Ectodermal cell (in vitro differentiated cells): ENCODE results near the gene PPIL6.
"Not testable (repeated sequence)": the region's sequence is repeated elsewhere in the genome, so short reads cannot be mapped to it uniquely, and the experiment has no call there.

Source experiments
- H3K27ac ChIP-seq: 2 replicates; pipeline ENCODE4 v1.7.0; 2013; ENCODE audit warnings: mild to moderate bottlenecking, low read depth, low read length; ENCODE audit not compliant: insufficient read depth, poor library complexity, severe bottlenecking
- H3K27me3 ChIP-seq: 2 replicates; pipeline ENCODE4 v1.7.0; 2013; ENCODE audit warnings: mild to moderate bottlenecking, low read length; ENCODE audit not compliant: insufficient read depth, control insufficient read depth, poor library complexity, severe bottlenecking
- H3K36me3 ChIP-seq: one replicate; pipeline ENCODE4 v1.7.0; 2013; ENCODE audit warnings: low read length; ENCODE audit not compliant: control insufficient read depth, insufficient read depth
- H3K4me1 ChIP-seq: one replicate; pipeline ENCODE4 v1.7.0; 2013; ENCODE audit warnings: low read length; ENCODE audit not compliant: control insufficient read depth, insufficient read depth
- H3K4me3 ChIP-seq: 2 replicates; pipeline ENCODE4 v1.7.0; 2013; ENCODE audit warnings: low read depth, low read length, control low read depth; ENCODE audit not compliant: insufficient read depth
- H3K9me3 ChIP-seq: 2 replicates; pipeline ENCODE4 v1.7.0; 2013; ENCODE audit warnings: mild to moderate bottlenecking, low read length, moderate library complexity; ENCODE audit not compliant: control insufficient read depth
- WGBS, 2 experiments: methylation state at CpG; one replicate each; pipeline ENCODE4 v1.1.7; 2013; ENCODE audit warnings: missing lambda C conversion rate in 2 of 2; 5-methylcytosine and 5-hydroxymethylcytosine counted together

Gene PPIL6

GRCh38 chr6:109369728-109370127 lies 70.7 kb downstream of the PPIL6 start:
- no peaks in the 10 kb centered on the region for H3K9me3 ChIP-seq
- WGBS, 2 experiments: 100% methylated on average over 1 to 3 of the region's 4 CpGs
- peaks cover 32% of the 10 kb centered on the region for H3K36me3 ChIP-seq
- no peak overlapping the region for H3K27ac ChIP-seq
- no peak overlapping the region for H3K4me3 ChIP-seq
- no peaks in the 10 kb centered on the region for H3K27me3 ChIP-seq
- no peaks in the 10 kb centered on the region for H3K4me1 ChIP-seq

- not testable (repeated sequence) for H3K4me3 ChIP-seq, H3K27me3 ChIP-seq, H3K4me1 ChIP-seq, H3K27ac ChIP-seq, H3K9me3 ChIP-seq
- WGBS, 2 experiments: 91 to 97% methylated on average over 5 of the region's 5 CpGs
- peaks cover 30% of the 10 kb centered on the region for H3K36me3 ChIP-seq
Measured at GRCh38 chr6:109364382-109365078, 75.9 kb downstream of the PPIL6 start.

GRCh38 chr6:109363753-109364152 lies 76.7 kb downstream of the PPIL6 start:
- H3K9me3 ChIP-seq: no peaks in the 10 kb centered on the region
- no peak overlapping the region for H3K4me3 ChIP-seq
- no peaks in the 10 kb centered on the region for H3K4me1 ChIP-seq
- H3K27ac ChIP-seq: no peak overlapping the region
- no peaks in the 10 kb centered on the region for H3K27me3 ChIP-seq
- H3K36me3 ChIP-seq: peaks cover 36% of the 10 kb centered on the region
- WGBS, 2 experiments: 93 to 100% methylated on average over 1 to 2 of the region's 2 CpGs

- WGBS, 2 experiments: 93 to 97% methylated on average over 7 of the region's 7 CpGs
- Histone ChIP-seq H3K4me1 (no peaks in the 10 kb centered on the region), H3K27me3 (no peaks in the 10 kb centered on the region), H3K27ac (no peak overlapping the region), H3K9me3 (no peaks in the 10 kb centered on the region), H3K36me3 (peaks cover 33% of the 10 kb centered on the region), H3K4me3 (no peak overlapping the region)
Measured at GRCh38 chr6:109362102-109362884, 78.1 kb downstream of the PPIL6 start.

- no peak overlapping the region for H3K27ac ChIP-seq
- H3K36me3 ChIP-seq: peaks cover 38% of the 10 kb centered on the region
- peaks cover 2% of the 10 kb centered on the region for H3K9me3 ChIP-seq
- H3K4me3 ChIP-seq: no peak overlapping the region
- H3K4me1 ChIP-seq: no peaks in the 10 kb centered on the region
- no peaks in the 10 kb centered on the region for H3K27me3 ChIP-seq
Measured at GRCh38 chr6:109360791-109361190, 79.6 kb downstream of the PPIL6 start.

- Histone ChIP-seq H3K9me3 (peaks cover 2% of the 10 kb centered on the region), H3K36me3 (peaks cover 39% of the 10 kb centered on the region)
Measured at GRCh38 chr6:109360281-109360680, 80.1 kb downstream of the PPIL6 start.

GRCh38 chr6:109359248-109359647 lies 81.2 kb downstream of the PPIL6 start:
- peaks cover 33% of the 10 kb centered on the region for H3K36me3 ChIP-seq
- WGBS, 2 experiments: 94% methylated on average over 2 of the region's 2 CpGs
- peaks cover 2% of the 10 kb centered on the region for H3K9me3 ChIP-seq

More at GRCh38 chr6:109360281-109360680, 80.1 kb downstream of the PPIL6 start:
- H3K27me3 ChIP-seq: no peaks in the 10 kb centered on the region
- H3K4me1 ChIP-seq: no peaks in the 10 kb centered on the region
- H3K4me3 ChIP-seq: no peak overlapping the region
- WGBS, 2 experiments: 89 to 98% methylated on average over 1 of the region's 1 CpG
- H3K27ac ChIP-seq: no peak overlapping the region

GRCh38 chr6:109358204-109358603 lies 82.2 kb downstream of the PPIL6 start:
- Histone ChIP-seq H3K27me3 (no peaks in the 10 kb centered on the region), H3K9me3 (peaks cover 2% of the 10 kb centered on the region), H3K27ac (no peak overlapping the region), H3K36me3 (peaks cover 36% of the 10 kb centered on the region), H3K4me3 (no peak overlapping the region), H3K4me1 (no peaks in the 10 kb centered on the region)

More at GRCh38 chr6:109359248-109359647, 81.2 kb downstream of the PPIL6 start:
- Histone ChIP-seq H3K27ac (no peak overlapping the region), H3K27me3 (no peaks in the 10 kb centered on the region), H3K4me3 (no peak overlapping the region), H3K4me1 (no peaks in the 10 kb centered on the region)

- Histone ChIP-seq H3K9me3 (peaks cover 2% of the 10 kb centered on the region), H3K27me3 (no peaks in the 10 kb centered on the region), H3K4me3 (no peak overlapping the region), H3K36me3 (peaks cover 30% of the 10 kb centered on the region), H3K27ac (no peak overlapping the region), H3K4me1 (no peaks in the 10 kb centered on the region)
- WGBS, 2 experiments: 96 to 98% methylated on average over 3 of the region's 3 CpGs
Measured at GRCh38 chr6:109356237-109356636, 84.2 kb downstream of the PPIL6 start.

- Histone ChIP-seq H3K4me3 (no peak overlapping the region), H3K9me3 (no peaks in the 10 kb centered on the region), H3K27me3 (no peaks in the 10 kb centered on the region), H3K36me3 (peaks cover 8% of the 10 kb centered on the region), H3K4me1 (no peaks in the 10 kb centered on the region), H3K27ac (no peak overlapping the region)
- WGBS, 2 experiments: 91 to 94% methylated on average over 5 of the region's 5 CpGs
Measured at GRCh38 chr6:109351231-109352130, 88.9 kb downstream of the PPIL6 start.
